GM12878 (cell line): ENCODE data around the gene PLD5. TPM values are rescaled to one million over a fixed set of nuclear protein-coding genes. Genes with fewer than 3 reads are reported as not detected.

ENCODE experiments used
- ATAC-seq: fragments of 200-7000 bp; cut with Tn5 transposase; 3 replicates; pipeline ENCODE4 v1.9.1; 2020; ENCODE audit warnings: mild to moderate bottlenecking, moderate library complexity
- BruUV-seq: library from RNA; stranded (reverse); fragments of 400-500 nt; replicated peaks from 2 replicates; lab custom pipeline; 2021; lab: Mats Ljungman, UMichigan
- CTCF ChIA-PET: fragments of 300-600 bp; sonication (Branson Sonifier 250); formaldehyde crosslinking; extraction: SDS; loops from one replicate; lab custom pipeline; 2021; ENCODE audit warnings: inconsistent platforms; lab: Yijun Ruan, JAX
- POLR2A ChIA-PET: fragments of 350-600 bp; formaldehyde crosslinking; extraction: SDS; loops from one replicate; lab custom pipeline; 2021; ENCODE audit warnings: inconsistent platforms; lab: Charles Lee
- RAD21 ChIA-PET: fragments of 300-600 bp; sonication (Branson Sonifier 250); formaldehyde crosslinking; loops from one replicate; lab custom pipeline; 2023; ENCODE audit warnings: antibody characterized with exemption; ENCODE audit not compliant: unreplicated experiment; lab: Charles Lee
- SMC1A ChIA-PET: fragments of 300-600 bp; sonication (Branson Sonifier 250); formaldehyde crosslinking; loops from one replicate; lab custom pipeline; 2023; ENCODE audit not compliant: unreplicated experiment, uncharacterized antibody; lab: Charles Lee
- DNase-seq: peaks from one replicate; pipeline ENCODE4 v3.0.0-alpha.2; 2011; ENCODE audit warnings: low read depth, low spot score
- FAIRE-seq: peaks from 3 replicates; lab custom pipeline; 2011; peaks lifted over from hg19 to GRCh38; lab: Jason Lieb, UNC
- H2AFZ ChIP-seq: 2 replicates; pipeline ENCODE4 v1.6.0; 2011; ENCODE audit warnings: low read depth, low read length, control low read depth; ENCODE audit not compliant: control insufficient read depth
- H3K27ac ChIP-seq: 2 replicates; pipeline ENCODE4 v1.5.1; 2011; ENCODE audit warnings: control low read depth; ENCODE audit not compliant: control insufficient read depth, insufficient read depth
- H3K27me3 ChIP-seq, 2 experiments: replicated peaks in 1 of 2; 2 replicates each; pipeline versions ENCODE4 v1.6.0 to v1.6.1; 2011; ENCODE audit warnings: low read length in 1 of 2; ENCODE audit not compliant: control insufficient read depth in 2 of 2, insufficient read depth in 2 of 2
- H3K36me3 ChIP-seq, 2 experiments: 2 replicates each; pipeline ENCODE4 v1.5.1; 2011; ENCODE audit warnings: low read length in 1 of 2; ENCODE audit not compliant: control insufficient read depth in 2 of 2, insufficient read depth in 2 of 2
- H3K4me1 ChIP-seq: 2 replicates; pipeline ENCODE4 v1.6.1; 2011; ENCODE audit warnings: mild to moderate bottlenecking, low read length, moderate library complexity, mixed read lengths; ENCODE audit not compliant: control insufficient read depth, insufficient read depth
- H3K4me2 ChIP-seq: 2 replicates; pipeline ENCODE4 v1.6.0; 2011; ENCODE audit warnings: control low read depth; ENCODE audit not compliant: control insufficient read depth, insufficient read depth
- H3K4me3 ChIP-seq: fragments of 200-600 bp; sonication (generic); 2 replicates; pipeline ENCODE4 v1.5.1; 2016
- H3K79me2 ChIP-seq: 2 replicates; pipeline ENCODE4 v1.6.0; 2011; ENCODE audit warnings: low read length; ENCODE audit not compliant: control insufficient read depth, insufficient read depth
- H3K9ac ChIP-seq: 2 replicates; pipeline ENCODE4 v1.8.0; 2011; ENCODE audit warnings: low read length, control low read depth, mixed read lengths; ENCODE audit not compliant: control insufficient read depth, insufficient read depth
- H3K9me3 ChIP-seq: replicated peaks from 3 replicates; pipeline ENCODE4 v1.5.1; 2011; ENCODE audit warnings: mild to moderate bottlenecking, low read length; ENCODE audit not compliant: control insufficient read depth, insufficient read depth
- H4K20me1 ChIP-seq: 2 replicates; pipeline ENCODE4 v1.6.0; 2011; ENCODE audit not compliant: control insufficient read depth, insufficient read depth
- CUX1 ChIP-seq: IDR thresholded peaks from 2 replicates; pipeline ENCODE4 v1.6.1; 2012; ENCODE audit warnings: improper control_type of control experiment, low read depth, low read length; ENCODE audit not compliant: insufficient replicate concordance
- E2F8 ChIP-seq: fragments of 450-650 bp; IDR thresholded peaks from 2 replicates; pipeline ENCODE4 v1.6.1; 2018; ENCODE audit warnings: mild to moderate bottlenecking, low read depth, moderate library complexity; ENCODE audit not compliant: partially characterized antibody
- EED ChIP-seq: sonication (generic); IDR thresholded peaks from 2 replicates; pipeline ENCODE4 v1.6.1; 2016; ENCODE audit warnings: antibody characterized with exemption, low read depth
- MTA2 ChIP-seq: fragments of 450-650 bp; IDR thresholded peaks from 2 replicates; pipeline ENCODE4 v1.6.1; 2016; ENCODE audit warnings: low read depth, mild to moderate bottlenecking, moderate library complexity
- MTA3 ChIP-seq: IDR thresholded peaks from 2 replicates; pipeline ENCODE4 v1.6.1; 2012; ENCODE audit warnings: low read length, inconsistent platforms, borderline replicate concordance
- MYC ChIP-seq: IDR thresholded peaks from 2 replicates; pipeline ENCODE4 v1.6.1; 2011; ENCODE audit warnings: mild to moderate bottlenecking, low read length, moderate library complexity, inconsistent platforms; ENCODE audit not compliant: insufficient read depth, insufficient replicate concordance, insufficient read length, severe bottlenecking
- SUPT20H ChIP-seq: IDR thresholded peaks from 2 replicates; pipeline ENCODE4 v1.6.1; 2011; ENCODE audit warnings: low read depth, mild to moderate bottlenecking, low read length, moderate library complexity, borderline replicate concordance; ENCODE audit not compliant: control insufficient read depth
- ZNF207 ChIP-seq: fragments of 450-650 bp; IDR thresholded peaks from 2 replicates; pipeline ENCODE4 v1.6.1; 2014; ENCODE audit warnings: antibody characterized with exemption, mild to moderate bottlenecking, borderline replicate concordance
- ZNF687 ChIP-seq: fragments of 450-650 bp; IDR thresholded peaks from 2 replicates; pipeline ENCODE4 v1.6.1; 2017; ENCODE audit warnings: mild to moderate bottlenecking, moderate library complexity
- WGBS: methylation state at CpG from one replicate; pipeline ENCODE4 v1.1.6; 2016; ENCODE audit warnings: low lambda C conversion rate; ENCODE audit not compliant: insufficient replicate concordance, insufficient coverage; ENCODE audit errors: missing lambda C conversion rate; 5-methylcytosine and 5-hydroxymethylcytosine counted together
- in situ Hi-C: fragments of 300-500 bp; cut with MboI; formaldehyde crosslinking; loops from 9 replicates; pipeline ENCODE4 v1.14.3; 2018; ENCODE audit warnings: mixed read lengths
- intact Hi-C: fragments of 100-400 bp; cut with micrococcal nuclease; formaldehyde crosslinking; loops from one replicate; pipeline ENCODE4 v1.14.2; 2022; ENCODE audit not compliant: unreplicated experiment
- polyA plus RNA-seq, 11 experiments: library from polyadenylated mRNA; depleted of rRNA in 4 of 11; unstranded in 6 of 11; stranded (reverse) in 5 of 11; fragments of >200 nt; fragmentation: Nextera tagmentation in 4 of 11; fragmentation: Illumina TruSeq in 1 of 11; extraction: Ambion mirVana in 4 of 11; extraction: Trizol in 1 of 11; gene quantifications; 1 replicate in 1 of 11; 2 replicates in 10 of 11; pipeline versions ENCODE4 v1.2.1 to v1.2.3, GENCODE V29; 2011 to 2016; ENCODE audit warnings: inconsistent platforms in 2 of 11, missing spikeins in 2 of 11, low read depth in 1 of 11
- total RNA-seq, 4 experiments: library from RNA; depleted of rRNA in 3 of 4; stranded (reverse); fragments of >200 nt in 3 of 4; fragmentation: Illumina TruSeq in 1 of 4; extraction: Trizol in 1 of 4; gene quantifications; 2 replicates each; pipeline versions ENCODE4 v1.2.1 to v1.2.3, GENCODE V29; 2013 to 2021
- TF ChIP-seq, protein P1 (sequence below): IDR thresholded peaks from 2 replicates; pipeline ENCODE4 v1.6.1; 2011; ENCODE audit warnings: mild to moderate bottlenecking, low read depth, low read length, moderate library complexity; ENCODE audit not compliant: insufficient replicate concordance

Gene PLD5
- total and polyA plus RNA-seq, 10 of the 15 experiments (the other 5 are each of a cell fraction or from before 2014, with no cell fraction given) = not detected

- 0% methylated on average over 1 of the region's 1 CpG for WGBS
- ChIA-PET POLR2A (no interaction called here), CTCF (no interaction called here), SMC1A (no interaction called here), RAD21 (no interaction called here)
- Histone ChIP-seq H3K27me3 (no peaks in the 10 kb centered on the region), H3K4me1 (no peaks in the 10 kb centered on the region), H3K4me2 (no peak overlapping the region), H3K79me2 (no peaks in the 10 kb centered on the region), H2AFZ (no peak overlapping the region), H3K9ac (no peak overlapping the region), H3K9me3 (no peaks in the 10 kb centered on the region), H3K36me3 (no peaks in the 10 kb centered on the region), H3K4me3 (no peak overlapping the region), H3K27ac (no peak overlapping the region), H4K20me1 (no peaks in the 10 kb centered on the region)
- DNase-seq (no peak), ATAC-seq (no peak), FAIRE-seq (no peak)
- in situ Hi-C loops = no loop called here
- BruUV-seq = no TSS peak
- intact Hi-C loops = no loop called here
- TF ChIP-seq ZNF207 = no peak
- no peak for TF ChIP-seq MTA3
- no peak for TF ChIP-seq SUPT20H
- no peak for TF ChIP-seq EED
- no peak for TF ChIP-seq MYC
- TF ChIP-seq MTA2 = no peak
- TF ChIP-seq ZNF687 = no peak
- no peak for TF ChIP-seq E2F8
- TF ChIP-seq CUX1 = no peak
- TF ChIP-seq, protein P1, sequence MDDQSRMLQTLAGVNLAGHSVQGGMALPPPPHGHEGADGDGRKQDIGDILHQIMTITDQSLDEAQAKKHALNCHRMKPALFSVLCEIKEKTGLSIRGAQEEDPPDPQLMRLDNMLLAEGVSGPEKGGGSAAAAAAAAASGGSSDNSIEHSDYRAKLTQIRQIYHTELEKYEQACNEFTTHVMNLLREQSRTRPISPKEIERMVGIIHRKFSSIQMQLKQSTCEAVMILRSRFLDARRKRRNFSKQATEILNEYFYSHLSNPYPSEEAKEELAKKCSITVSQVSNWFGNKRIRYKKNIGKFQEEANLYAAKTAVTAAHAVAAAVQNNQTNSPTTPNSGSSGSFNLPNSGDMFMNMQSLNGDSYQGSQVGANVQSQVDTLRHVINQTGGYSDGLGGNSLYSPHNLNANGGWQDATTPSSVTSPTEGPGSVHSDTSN = no peak
Observed at GRCh38 chr1:242569867-242570266, 45.4 kb upstream of the PLD5 start.
